SU-DHL-6 (cell line): Measurements from ENCODE around the gene EDNRA.

Experiments
- H2AFZ ChIP-seq: fragments of 200-600 bp; sonication (generic); 2 replicates; pipeline ENCODE4 v1.6.1; 2014; ENCODE audit warnings: low read depth, mild to moderate bottlenecking, moderate library complexity, mixed read lengths, antibody characterized with exemption, low read length; ENCODE audit not compliant: severe bottlenecking
- H3F3A ChIP-seq: fragments of 200-600 bp; shearing (Covaris generic); 2 replicates; pipeline ENCODE4 v1.6.0; 2016; ENCODE audit warnings: antibody characterized with exemption, mild to moderate bottlenecking; ENCODE audit not compliant: insufficient read depth
- H3K27ac ChIP-seq: fragments of 200-600 bp; sonication (generic); 2 replicates; pipeline ENCODE4 v1.5.1; 2016; ENCODE audit warnings: low read depth, mild to moderate bottlenecking, low read length, moderate library complexity, mixed read lengths
- H3K27me3 ChIP-seq: fragments of 200-600 bp; sonication (generic), shearing (Covaris generic); 2 replicates; pipeline ENCODE4 v1.6.0; 2014; ENCODE audit warnings: mild to moderate bottlenecking, low read length
- H3K36me3 ChIP-seq: fragments of 200-600 bp; sonication (generic); 2 replicates; pipeline ENCODE4 v1.6.1; 2014; ENCODE audit warnings: mild to moderate bottlenecking, low read length, mixed read lengths
- H3K4me2 ChIP-seq: fragments of 300-600, 200-600 bp; shearing (Covaris generic), sonication (generic); 2 replicates; pipeline ENCODE4 v1.6.0; 2014; ENCODE audit warnings: low read length, low read depth, mild to moderate bottlenecking; ENCODE audit not compliant: poor library complexity, severe bottlenecking
- H3K4me3 ChIP-seq: fragments of 200-600 bp; sonication (generic); 2 replicates; pipeline ENCODE4 v1.5.1; 2014; ENCODE audit warnings: antibody characterized with exemption, low read length, mild to moderate bottlenecking, mixed read lengths; ENCODE audit not compliant: insufficient read depth, poor library complexity, severe bottlenecking
- H3K79me2 ChIP-seq: fragments of 200-600 bp; sonication (generic); 2 replicates; pipeline ENCODE4 v1.6.1; 2014; ENCODE audit warnings: mild to moderate bottlenecking, low read length, moderate library complexity; ENCODE audit not compliant: insufficient read depth
- H3K9ac ChIP-seq: fragments of 200-600 bp; sonication (generic); 2 replicates; pipeline ENCODE4 v1.7.0; 2014; ENCODE audit warnings: mild to moderate bottlenecking, low read length
- H3K9me2 ChIP-seq: fragments of 200-600 bp; sonication (generic); replicated peaks from 2 replicates; pipeline ENCODE4 v1.6.1; 2014; ENCODE audit warnings: low read length; ENCODE audit not compliant: insufficient read depth
- H3K9me3 ChIP-seq: fragments of 200-600 bp; sonication (generic); 2 replicates; pipeline ENCODE4 v1.6.1; 2014; ENCODE audit warnings: low read length, mixed read lengths; ENCODE audit not compliant: insufficient read depth
- H4K20me1 ChIP-seq: fragments of 200-600 bp; sonication (generic); 2 replicates; pipeline ENCODE4 v1.6.1; 2014; ENCODE audit warnings: low read depth, mild to moderate bottlenecking, antibody characterized with exemption, low read length, moderate library complexity, mixed read lengths
- EZH2phosphoT487 ChIP-seq: fragments of 200-600 bp; sonication (generic), shearing (Covaris generic); conservative IDR thresholded peaks from 2 replicates; pipeline ENCODE4 v1.6.1; 2018; ENCODE audit warnings: mild to moderate bottlenecking, antibody characterized with exemption, low read length, moderate library complexity, mixed read lengths
- TF ChIP-seq, protein P1 (sequence below): fragments of 200-600 bp; sonication (generic); IDR thresholded peaks from one replicate; pipeline ENCODE4 v1.5.1; 2017; ENCODE audit warnings: antibody characterized with exemption, mild to moderate bottlenecking, low read length, moderate library complexity; ENCODE audit not compliant: insufficient read depth, poor library complexity, severe bottlenecking

EDNRA gene

DNA sequence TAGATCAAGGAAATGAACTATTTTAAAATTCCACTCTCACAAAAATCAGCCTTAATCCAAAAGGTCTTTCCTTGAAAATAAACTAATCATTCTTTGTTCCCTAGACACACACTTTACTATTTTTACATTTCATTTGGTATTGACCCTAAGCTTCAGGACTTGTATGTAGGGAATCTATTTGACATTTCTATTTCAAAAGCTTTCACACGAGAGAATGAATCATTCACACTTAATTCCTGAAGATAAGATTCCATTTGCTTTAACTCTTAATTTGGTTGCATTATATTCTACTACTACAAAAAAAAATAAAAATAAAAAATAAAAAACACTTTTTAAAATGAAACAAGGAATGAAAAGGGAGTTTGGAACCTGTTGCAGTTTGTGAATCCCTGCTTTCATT lies 43.7 kb downstream of the EDNRA start:
- Histone ChIP-seq H2AFZ (no peak overlapping the region), H3K27me3 (no peaks in the 10 kb centered on the region), H3K4me3 (no peak overlapping the region), H3F3A (no peaks in the 10 kb centered on the region), H4K20me1 (no peaks in the 10 kb centered on the region), H3K9ac (no peak overlapping the region), H3K27ac (no peak overlapping the region), H3K4me2 (no peak overlapping the region), H3K79me2 (no peaks in the 10 kb centered on the region), H3K36me3 (no peaks in the 10 kb centered on the region), H3K9me3 (no peaks in the 10 kb centered on the region), H3K9me2 (no peaks in the 10 kb centered on the region)
- no peak for TF ChIP-seq EZH2phosphoT487
- TF ChIP-seq, protein P1, sequence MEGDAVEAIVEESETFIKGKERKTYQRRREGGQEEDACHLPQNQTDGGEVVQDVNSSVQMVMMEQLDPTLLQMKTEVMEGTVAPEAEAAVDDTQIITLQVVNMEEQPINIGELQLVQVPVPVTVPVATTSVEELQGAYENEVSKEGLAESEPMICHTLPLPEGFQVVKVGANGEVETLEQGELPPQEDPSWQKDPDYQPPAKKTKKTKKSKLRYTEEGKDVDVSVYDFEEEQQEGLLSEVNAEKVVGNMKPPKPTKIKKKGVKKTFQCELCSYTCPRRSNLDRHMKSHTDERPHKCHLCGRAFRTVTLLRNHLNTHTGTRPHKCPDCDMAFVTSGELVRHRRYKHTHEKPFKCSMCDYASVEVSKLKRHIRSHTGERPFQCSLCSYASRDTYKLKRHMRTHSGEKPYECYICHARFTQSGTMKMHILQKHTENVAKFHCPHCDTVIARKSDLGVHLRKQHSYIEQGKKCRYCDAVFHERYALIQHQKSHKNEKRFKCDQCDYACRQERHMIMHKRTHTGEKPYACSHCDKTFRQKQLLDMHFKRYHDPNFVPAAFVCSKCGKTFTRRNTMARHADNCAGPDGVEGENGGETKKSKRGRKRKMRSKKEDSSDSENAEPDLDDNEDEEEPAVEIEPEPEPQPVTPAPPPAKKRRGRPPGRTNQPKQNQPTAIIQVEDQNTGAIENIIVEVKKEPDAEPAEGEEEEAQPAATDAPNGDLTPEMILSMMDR = no peak

- H3K9ac ChIP-seq = no peak overlapping the region
- no peaks in the 10 kb centered on the region for H3K9me3 ChIP-seq
- no peak overlapping the region for H3K4me2 ChIP-seq
- no peaks in the 10 kb centered on the region for H3K79me2 ChIP-seq
- H3K4me3 ChIP-seq = no peak overlapping the region
- H2AFZ ChIP-seq = no peak overlapping the region
- H3F3A ChIP-seq = no peaks in the 10 kb centered on the region
- no peaks in the 10 kb centered on the region for H3K27me3 ChIP-seq
- no peak overlapping the region for H3K27ac ChIP-seq
- H4K20me1 ChIP-seq = no peaks in the 10 kb centered on the region
- H3K9me2 ChIP-seq = no peaks in the 10 kb centered on the region
- TF ChIP-seq EZH2phosphoT487 = no peak
- TF ChIP-seq, protein P1 = no peak
- no peaks in the 10 kb centered on the region for H3K36me3 ChIP-seq
Observed at GRCh38 chr4:147525494-147526271, 44.8 kb downstream of the EDNRA start.

DNA sequence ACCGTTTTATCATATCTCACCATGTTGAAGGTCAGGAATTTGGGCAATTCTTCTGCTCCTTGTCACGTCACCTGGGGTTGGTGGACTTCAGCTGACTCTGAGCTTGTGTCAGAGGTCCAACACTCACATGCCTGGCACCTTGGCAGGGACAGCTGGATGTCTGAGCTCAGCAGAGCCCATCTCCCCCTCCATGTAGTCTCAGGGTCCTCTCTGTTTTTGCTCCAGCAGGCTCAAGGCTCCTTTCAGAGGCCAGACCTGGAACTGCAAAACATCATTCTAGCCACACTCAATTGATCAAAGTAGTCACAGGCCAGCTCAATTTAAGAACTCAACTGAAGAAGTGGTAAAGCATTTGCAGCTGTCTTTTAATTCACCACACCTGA lies 45.4 kb downstream of the EDNRA start:
- H3K4me2 ChIP-seq = no peak overlapping the region
- TF ChIP-seq, protein P1 = no peak
- no peak for TF ChIP-seq EZH2phosphoT487
- no peaks in the 10 kb centered on the region for H3K79me2 ChIP-seq
- H3K27ac ChIP-seq = no peak overlapping the region
- no peaks in the 10 kb centered on the region for H3K9me3 ChIP-seq
- H4K20me1 ChIP-seq = no peaks in the 10 kb centered on the region
- H3K27me3 ChIP-seq = no peaks in the 10 kb centered on the region
- no peaks in the 10 kb centered on the region for H3K9me2 ChIP-seq
- H2AFZ ChIP-seq = no peak overlapping the region
- H3K9ac ChIP-seq = no peak overlapping the region
- no peak overlapping the region for H3K4me3 ChIP-seq
- no peaks in the 10 kb centered on the region for H3K36me3 ChIP-seq
- H3F3A ChIP-seq = no peaks in the 10 kb centered on the region
